Astrocyte (in vitro differentiated cells and primary cell): ENCODE results near the gene TNFAIP8L3. TPM values are rescaled to one million over a fixed set of nuclear protein-coding genes. Genes with fewer than 3 reads are reported as not detected.

Source experiments
- DNase-seq: peaks from one replicate; pipeline ENCODE4 v3.0.0-alpha.2; 2010; ENCODE audit warnings: low read depth
- FAIRE-seq: peaks from 2 replicates; lab custom pipeline; 2011; peaks lifted over from hg19 to GRCh38; lab: Jason Lieb, UNC
- H2AFZ ChIP-seq: 2 replicates; pipeline ENCODE4 v1.6.0; 2012; ENCODE audit warnings: low read depth, low read length, inconsistent platforms
- H3K27ac ChIP-seq: 2 replicates; pipeline ENCODE4 v1.5.1; 2011; ENCODE audit warnings: low read depth, low read length, inconsistent platforms
- H3K27me3 ChIP-seq: 2 replicates; pipeline ENCODE4 v1.6.0; 2011; ENCODE audit warnings: low read length, inconsistent platforms; ENCODE audit not compliant: insufficient read depth
- H3K36me3 ChIP-seq: 2 replicates; pipeline ENCODE4 v1.5.1; 2011; ENCODE audit warnings: low read length, inconsistent platforms; ENCODE audit not compliant: insufficient read depth
- H3K4me1 ChIP-seq: 2 replicates; pipeline ENCODE4 v1.5.1; 2011; ENCODE audit warnings: low read length, inconsistent platforms; ENCODE audit not compliant: insufficient read depth
- H3K4me2 ChIP-seq: 2 replicates; pipeline ENCODE4 v1.6.0; 2012; ENCODE audit warnings: low read length, inconsistent platforms
- H3K4me3 ChIP-seq: 2 replicates; pipeline ENCODE4 v1.5.1; 2011; ENCODE audit warnings: low read depth, mild to moderate bottlenecking, low read length, inconsistent platforms; ENCODE audit not compliant: insufficient read depth
- H3K79me2 ChIP-seq: 2 replicates; pipeline ENCODE4 v1.6.0; 2012; ENCODE audit warnings: mild to moderate bottlenecking, low read length, inconsistent platforms; ENCODE audit not compliant: insufficient read depth
- H3K9ac ChIP-seq: 2 replicates; pipeline ENCODE4 v1.6.0; 2012; ENCODE audit warnings: mild to moderate bottlenecking, low read length, inconsistent platforms
- H3K9me3 ChIP-seq: 2 replicates; pipeline ENCODE4 v1.5.1; 2012; ENCODE audit warnings: low read depth, mild to moderate bottlenecking, low read length, inconsistent platforms; ENCODE audit not compliant: insufficient read depth
- H4K20me1 ChIP-seq: 2 replicates; pipeline ENCODE4 v1.6.0; 2012; ENCODE audit warnings: low read length, inconsistent platforms; ENCODE audit not compliant: insufficient read depth
- H3K27ac Mint-ChIP-seq: one replicate; pipeline ENCODE4 v1.8.0; 2021; ENCODE audit warnings: mild to moderate bottlenecking, mixed read lengths; ENCODE audit not compliant: unreplicated experiment
- H3K27me3 Mint-ChIP-seq: one replicate; pipeline ENCODE4 v1.8.0; 2021; ENCODE audit warnings: low read depth, mixed read lengths; ENCODE audit not compliant: unreplicated experiment
- H3K36me3 Mint-ChIP-seq: one replicate; pipeline ENCODE4 v1.8.0; 2021; ENCODE audit warnings: low read depth, mixed read lengths; ENCODE audit not compliant: unreplicated experiment
- H3K4me1 Mint-ChIP-seq: one replicate; pipeline ENCODE4 v1.8.0; 2021; ENCODE audit warnings: low read depth, mixed read lengths; ENCODE audit not compliant: unreplicated experiment
- H3K4me3 Mint-ChIP-seq: one replicate; pipeline ENCODE4 v1.8.0; 2021; ENCODE audit warnings: mild to moderate bottlenecking, moderate library complexity, mixed read lengths; ENCODE audit not compliant: unreplicated experiment
- H3K9me3 Mint-ChIP-seq: one replicate; pipeline ENCODE4 v1.8.0; 2021; ENCODE audit warnings: mild to moderate bottlenecking, mixed read lengths; ENCODE audit not compliant: unreplicated experiment
- CTCF ChIP-seq: IDR thresholded peaks from 2 replicates; pipeline ENCODE4 v1.5.1; 2011; ENCODE audit warnings: low read depth, mild to moderate bottlenecking, inconsistent platforms, low read length, moderate library complexity; ENCODE audit not compliant: insufficient read depth
- EZH2 ChIP-seq: IDR thresholded peaks from 2 replicates; pipeline ENCODE4 v1.6.1; 2012; ENCODE audit warnings: mild to moderate bottlenecking, low read length, inconsistent platforms; ENCODE audit not compliant: insufficient read depth
- total RNA-seq: library from RNA; stranded (reverse); gene quantifications from 2 replicates; pipeline ENCODE4 v1.2.1, GENCODE V29; 2021

Gene TNFAIP8L3
- total RNA-seq, 1 donor from 2014 or later: 1.1 TPM

- Histone ChIP-seq H3K4me1 (peaks cover 10% of the 10 kb centered on the region), H3K36me3 (no peaks in the 10 kb centered on the region), H3K4me2 (peak overlapping the region; percentile 27), H2AFZ (no peak overlapping the region), H3K27me3 (no peaks in the 10 kb centered on the region), H3K4me3 (no peak overlapping the region), H3K9me3 (no peaks in the 10 kb centered on the region), H3K9ac (no peak overlapping the region), H3K27ac (no peak overlapping the region), H4K20me1 (no peaks in the 10 kb centered on the region), H3K79me2 (no peaks in the 10 kb centered on the region)
- peaks cover 6% of the 10 kb centered on the region for H3K27me3 Mint-ChIP-seq
- DNase-seq: peak; percentile 27
- no peak for TF ChIP-seq EZH2
- TF ChIP-seq CTCF: no peak
- H3K27ac Mint-ChIP-seq: no peak overlapping the region
- H3K9me3 Mint-ChIP-seq: no peaks in the 10 kb centered on the region
- peaks cover 9% of the 10 kb centered on the region for H3K4me1 Mint-ChIP-seq
- FAIRE-seq: no peak
- peaks cover 3% of the 10 kb centered on the region for H3K36me3 Mint-ChIP-seq
- H3K4me3 Mint-ChIP-seq: no peak overlapping the region
These were observed 47.8 kb downstream of the TNFAIP8L3 start for GRCh38 chr15:51046799-51047449.

DNA sequence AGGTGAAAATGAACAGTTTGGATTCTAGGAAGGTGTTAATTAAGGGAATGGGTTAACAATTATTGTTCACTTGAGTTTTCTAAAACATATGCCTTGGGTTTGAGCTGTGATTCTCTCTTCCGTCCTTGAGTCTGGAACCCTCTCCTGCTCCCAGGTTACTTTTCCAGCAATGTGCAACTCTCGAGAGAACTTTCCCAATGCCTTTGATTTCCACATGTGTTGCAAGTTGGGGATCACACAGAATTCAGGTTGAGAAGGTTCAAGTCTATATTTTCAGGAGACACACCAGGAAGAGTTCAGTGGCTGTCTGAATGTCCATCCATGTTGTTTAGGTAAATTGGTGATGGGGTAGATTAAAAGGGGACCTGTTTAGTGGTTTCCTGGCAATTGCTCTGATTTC lies 48.7 kb downstream of the TNFAIP8L3 start:
- Mint-ChIP-seq H3K36me3 (peaks cover 3% of the 10 kb centered on the region), H3K27ac (no peak overlapping the region), H3K4me1 (peaks cover 9% of the 10 kb centered on the region), H3K27me3 (no peaks in the 10 kb centered on the region), H3K4me3 (no peak overlapping the region), H3K9me3 (no peaks in the 10 kb centered on the region)
- Histone ChIP-seq H3K36me3 (no peaks in the 10 kb centered on the region), H2AFZ (no peak overlapping the region), H3K9ac (no peak overlapping the region), H3K4me1 (peaks cover 10% of the 10 kb centered on the region), H3K27ac (no peak overlapping the region), H4K20me1 (no peaks in the 10 kb centered on the region), H3K27me3 (no peaks in the 10 kb centered on the region), H3K4me2 (no peak overlapping the region), H3K9me3 (no peaks in the 10 kb centered on the region), H3K4me3 (no peak overlapping the region), H3K79me2 (no peaks in the 10 kb centered on the region)
- no peak for TF ChIP-seq EZH2
- no peak for TF ChIP-seq CTCF
- DNase-seq: no peak
- no peak for FAIRE-seq

DNA sequence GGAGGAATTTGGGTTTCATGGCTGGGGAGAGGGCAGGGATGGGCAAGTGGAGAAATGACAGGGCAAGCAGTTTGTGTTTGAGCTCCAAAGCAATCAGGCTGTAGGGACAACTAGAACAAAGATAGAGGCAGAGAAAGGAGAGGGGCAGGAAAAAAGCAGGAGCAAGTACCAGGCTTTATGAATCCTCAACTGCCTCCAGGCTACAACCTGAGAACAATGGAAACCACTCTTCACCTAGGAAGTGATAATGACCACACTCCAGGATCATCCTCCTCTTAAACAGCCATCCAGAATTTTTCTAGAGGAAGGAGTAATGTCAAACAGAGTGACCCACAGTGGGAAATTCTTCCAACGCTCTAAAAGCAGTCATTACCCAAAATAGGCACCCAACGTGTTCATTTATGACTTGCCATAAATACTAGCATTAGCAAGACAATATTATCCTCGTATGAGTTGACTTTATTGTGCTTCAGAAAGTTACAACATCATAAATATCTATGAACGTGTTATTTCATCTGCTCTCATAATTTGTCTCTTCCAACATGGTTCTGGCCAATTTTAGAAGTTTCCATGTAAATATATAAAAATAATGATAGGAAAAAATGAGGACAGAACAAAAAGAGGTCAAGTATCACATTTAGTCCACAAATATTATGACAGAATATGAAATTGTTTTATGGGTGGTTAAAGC lies 50.5 kb downstream of the TNFAIP8L3 start:
- no peaks in the 10 kb centered on the region for H3K9me3 ChIP-seq
- Mint-ChIP-seq H3K4me1 (peaks cover 9% of the 10 kb centered on the region), H3K27ac (no peak overlapping the region), H3K9me3 (no peaks in the 10 kb centered on the region), H3K36me3 (peaks cover 3% of the 10 kb centered on the region), H3K4me3 (no peak overlapping the region), H3K27me3 (no peaks in the 10 kb centered on the region)
- no peak overlapping the region for H3K4me2 ChIP-seq
- H3K4me3 ChIP-seq: no peak overlapping the region
- no peak overlapping the region for H3K27ac ChIP-seq
- peaks cover 10% of the 10 kb centered on the region for H3K4me1 ChIP-seq
- no peaks in the 10 kb centered on the region for H3K27me3 ChIP-seq
- H3K36me3 ChIP-seq: no peaks in the 10 kb centered on the region
- no peak for FAIRE-seq
- no peaks in the 10 kb centered on the region for H4K20me1 ChIP-seq
- no peak overlapping the region for H3K9ac ChIP-seq
- no peak overlapping the region for H2AFZ ChIP-seq
- H3K79me2 ChIP-seq: no peaks in the 10 kb centered on the region
- DNase-seq: no peak
- TF ChIP-seq CTCF (no peak), EZH2 (no peak)
